ENCODE results near the gene ENTPD2.

The ENTPD2 gene

GRCh38 chr9:137053944-137054931, at the start of gene ENTPD2:
Gene ENTPD2 (minus strand): TSS chr9:137054061. CDS start chr9:137053997, 64 bp downstream.
- H3K4me3 ChIP-seq (ENCODE audit: low read length), result peak within 1 kb of the TSS; percentile 30
- TF ChIP-seq, protein P1, sequence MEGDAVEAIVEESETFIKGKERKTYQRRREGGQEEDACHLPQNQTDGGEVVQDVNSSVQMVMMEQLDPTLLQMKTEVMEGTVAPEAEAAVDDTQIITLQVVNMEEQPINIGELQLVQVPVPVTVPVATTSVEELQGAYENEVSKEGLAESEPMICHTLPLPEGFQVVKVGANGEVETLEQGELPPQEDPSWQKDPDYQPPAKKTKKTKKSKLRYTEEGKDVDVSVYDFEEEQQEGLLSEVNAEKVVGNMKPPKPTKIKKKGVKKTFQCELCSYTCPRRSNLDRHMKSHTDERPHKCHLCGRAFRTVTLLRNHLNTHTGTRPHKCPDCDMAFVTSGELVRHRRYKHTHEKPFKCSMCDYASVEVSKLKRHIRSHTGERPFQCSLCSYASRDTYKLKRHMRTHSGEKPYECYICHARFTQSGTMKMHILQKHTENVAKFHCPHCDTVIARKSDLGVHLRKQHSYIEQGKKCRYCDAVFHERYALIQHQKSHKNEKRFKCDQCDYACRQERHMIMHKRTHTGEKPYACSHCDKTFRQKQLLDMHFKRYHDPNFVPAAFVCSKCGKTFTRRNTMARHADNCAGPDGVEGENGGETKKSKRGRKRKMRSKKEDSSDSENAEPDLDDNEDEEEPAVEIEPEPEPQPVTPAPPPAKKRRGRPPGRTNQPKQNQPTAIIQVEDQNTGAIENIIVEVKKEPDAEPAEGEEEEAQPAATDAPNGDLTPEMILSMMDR (IDR thresholded peaks at IDR 0.05; ENCODE audit: insufficient read depth, low read depth, low read length, missing control alignments), result no peak
- DNase-seq (ENCODE audit: low read depth), result peak; percentile 84

- no peak for DNase-seq (ENCODE audit: low read depth)
- TF ChIP-seq, protein P1 (IDR thresholded peaks at IDR 0.05; ENCODE audit: insufficient read depth, low read depth, low read length, missing control alignments), result no peak
- no peak overlapping the region for H3K4me3 ChIP-seq (ENCODE audit: low read length)
These were observed 49.5 kb upstream of the ENTPD2 start for GRCh38 chr9:137103206-137103999.

DNA sequence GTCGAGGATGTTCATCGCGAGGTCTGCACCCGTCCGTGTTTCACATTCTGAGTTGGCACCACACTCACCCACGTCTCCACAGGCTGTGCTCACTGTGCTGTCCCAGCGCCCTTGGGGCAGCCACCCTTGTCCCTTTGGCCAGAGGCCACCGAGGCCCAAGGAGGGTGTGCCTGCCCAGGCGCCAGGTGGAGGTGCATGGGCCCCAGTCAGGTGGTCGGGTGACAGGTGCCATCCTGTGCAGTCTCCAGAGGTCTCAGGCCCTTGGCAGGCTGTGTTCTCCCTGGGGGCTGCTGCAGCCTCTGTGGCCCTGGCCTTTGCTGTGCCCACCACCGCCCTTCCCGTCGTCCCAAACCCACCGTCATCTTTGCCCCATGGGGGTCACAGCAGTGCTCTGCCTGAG, 45.4 kb upstream of the ENTPD2 start:
- H3K4me3 ChIP-seq (ENCODE audit: low read length), result no peak overlapping the region
- TF ChIP-seq, protein P1 (IDR thresholded peaks at IDR 0.05; ENCODE audit: insufficient read depth, low read depth, low read length, missing control alignments), result no peak
- no peak for DNase-seq (ENCODE audit: low read depth)

DNA sequence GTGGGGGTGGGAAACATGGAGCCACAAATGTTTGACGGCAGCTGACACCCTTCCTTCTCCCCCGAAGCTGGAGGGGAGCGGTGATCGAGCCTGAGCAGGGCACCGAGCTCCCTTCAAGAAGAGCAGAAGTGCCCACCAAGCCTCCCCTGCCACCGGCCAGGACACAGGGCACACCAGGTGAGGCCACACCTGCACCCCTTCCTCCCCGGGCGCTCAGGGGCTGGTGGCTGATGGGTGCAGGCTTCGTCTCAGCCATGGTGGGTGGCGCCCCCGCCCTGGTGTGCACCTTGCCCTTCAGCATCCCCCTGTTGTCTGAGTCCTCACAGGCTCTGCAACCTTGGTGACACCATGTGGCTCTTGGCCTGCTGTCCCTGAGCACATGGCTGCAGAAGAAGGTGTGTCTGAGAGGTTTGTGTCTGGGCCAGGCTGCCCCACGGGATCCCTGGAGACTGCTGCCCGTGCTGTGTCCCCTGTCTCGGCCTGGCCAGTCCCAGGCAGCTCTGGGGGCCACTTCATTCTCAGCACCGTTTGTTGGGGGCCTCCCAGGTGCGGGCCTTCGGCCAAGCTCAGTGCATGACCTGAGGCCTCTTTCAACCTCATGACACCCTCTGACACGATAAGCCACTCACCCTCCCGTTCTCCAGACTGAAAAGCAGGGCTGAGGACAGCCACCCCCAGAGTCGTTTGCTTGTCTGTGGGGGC, 44.1 kb upstream of the ENTPD2 start:
- TF ChIP-seq, protein P1 (IDR thresholded peaks at IDR 0.05; ENCODE audit: insufficient read depth, low read depth, low read length, missing control alignments), result no peak
- DNase-seq (ENCODE audit: low read depth), result no peak
- no peak overlapping the region for H3K4me3 ChIP-seq (ENCODE audit: low read length)

DNA sequence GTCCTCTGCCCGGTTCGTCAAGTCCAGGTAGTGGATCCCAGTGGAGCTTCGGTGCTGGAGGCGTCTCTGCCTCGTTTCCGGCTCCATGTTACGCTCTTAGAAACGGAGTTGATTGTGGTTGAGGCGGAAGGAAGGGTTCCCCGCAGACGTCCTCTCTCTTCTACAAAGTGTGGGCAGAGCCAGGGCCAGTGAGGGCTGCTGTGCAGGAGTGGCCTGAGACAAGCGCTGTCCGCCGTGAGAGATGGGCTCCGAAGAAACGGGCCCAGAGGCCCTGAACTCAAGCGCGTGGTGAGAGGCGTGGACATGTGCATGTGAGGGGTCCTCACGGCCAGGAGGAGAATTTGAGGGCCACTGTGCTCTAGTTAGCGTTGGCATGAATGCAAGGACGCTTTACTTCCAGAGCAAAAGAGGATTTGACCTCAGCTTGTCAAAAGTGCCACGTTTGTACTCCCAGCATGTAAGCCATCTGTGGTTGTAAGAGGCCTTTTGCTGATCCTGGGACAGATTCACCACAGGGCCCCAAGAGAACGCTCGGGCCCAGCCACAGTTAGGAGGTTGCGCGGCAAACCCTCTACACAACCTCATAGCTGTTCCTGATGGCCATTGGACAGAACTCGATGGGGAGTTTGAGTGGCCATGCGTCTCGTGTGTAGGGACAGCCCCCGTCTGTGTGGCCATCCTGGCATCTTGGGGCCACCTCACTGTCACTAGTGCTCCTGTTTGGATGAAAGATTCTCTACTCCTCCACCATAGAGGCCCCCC, 43.1 kb upstream of the ENTPD2 start:
- no peak for DNase-seq (ENCODE audit: low read depth)
- no peak overlapping the region for H3K4me3 ChIP-seq (ENCODE audit: low read length)
- TF ChIP-seq, protein P1 (IDR thresholded peaks at IDR 0.05; ENCODE audit: insufficient read depth, low read depth, low read length, missing control alignments), result no peak
